Breast epithelium (tissue), 3 donors: Measurements from ENCODE around the gene NECTIN1.

Source experiments
- POLR2A ChIP-seq: fragments of 450-650 bp; IDR thresholded peaks from one replicate; pipeline ENCODE4 v1.6.1; 2016; ENCODE audit warnings: antibody characterized with exemption, mild to moderate bottlenecking, moderate library complexity
- POLR2AphosphoS5 ChIP-seq, 3 donors: sonication (generic); formaldehyde crosslinking; IDR thresholded peaks; one replicate each; pipeline ENCODE4 v1.6.1; 2017; ENCODE audit warnings: antibody characterized with exemption in 3 of 3
- TF ChIP-seq, protein P1 (sequence below), 3 donors: fragments of 450-650 bp; IDR thresholded peaks; one replicate each; pipeline ENCODE4 v1.5.1; 2016 to 2017; ENCODE audit warnings: antibody characterized with exemption in 3 of 3, mild to moderate bottlenecking in 3 of 3, moderate library complexity in 3 of 3

DNA sequence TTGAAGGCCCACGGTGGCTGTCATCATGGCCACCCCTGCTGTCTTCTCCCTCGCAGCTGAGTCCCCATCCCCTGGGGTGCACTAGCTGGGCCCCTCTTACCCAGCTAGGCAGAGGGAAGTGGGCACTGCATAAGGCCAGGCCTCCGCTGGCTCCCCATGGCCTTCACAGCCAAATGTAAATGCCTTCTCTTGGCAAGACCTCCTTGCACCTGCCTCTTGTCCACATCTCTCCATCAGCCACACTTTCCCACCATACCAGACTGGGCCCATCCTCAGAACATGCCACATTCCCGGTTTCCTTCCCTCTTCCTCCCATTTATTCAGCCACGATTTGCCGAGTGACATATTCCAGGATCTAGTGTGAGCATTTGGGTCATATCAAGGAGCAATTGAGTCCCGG is 49.7 kb downstream of the NECTIN1 start:
- TF ChIP-seq, protein P1, sequence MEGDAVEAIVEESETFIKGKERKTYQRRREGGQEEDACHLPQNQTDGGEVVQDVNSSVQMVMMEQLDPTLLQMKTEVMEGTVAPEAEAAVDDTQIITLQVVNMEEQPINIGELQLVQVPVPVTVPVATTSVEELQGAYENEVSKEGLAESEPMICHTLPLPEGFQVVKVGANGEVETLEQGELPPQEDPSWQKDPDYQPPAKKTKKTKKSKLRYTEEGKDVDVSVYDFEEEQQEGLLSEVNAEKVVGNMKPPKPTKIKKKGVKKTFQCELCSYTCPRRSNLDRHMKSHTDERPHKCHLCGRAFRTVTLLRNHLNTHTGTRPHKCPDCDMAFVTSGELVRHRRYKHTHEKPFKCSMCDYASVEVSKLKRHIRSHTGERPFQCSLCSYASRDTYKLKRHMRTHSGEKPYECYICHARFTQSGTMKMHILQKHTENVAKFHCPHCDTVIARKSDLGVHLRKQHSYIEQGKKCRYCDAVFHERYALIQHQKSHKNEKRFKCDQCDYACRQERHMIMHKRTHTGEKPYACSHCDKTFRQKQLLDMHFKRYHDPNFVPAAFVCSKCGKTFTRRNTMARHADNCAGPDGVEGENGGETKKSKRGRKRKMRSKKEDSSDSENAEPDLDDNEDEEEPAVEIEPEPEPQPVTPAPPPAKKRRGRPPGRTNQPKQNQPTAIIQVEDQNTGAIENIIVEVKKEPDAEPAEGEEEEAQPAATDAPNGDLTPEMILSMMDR (IDR thresholded peaks at IDR 0.05), result no peak
- no peak for TF ChIP-seq POLR2A
- no peak for TF ChIP-seq POLR2AphosphoS5 (IDR thresholded peaks at IDR 0.05)
